ENCODE results near the gene RNF223. TPM values are rescaled to one million over a fixed set of nuclear protein-coding genes. Genes with fewer than 3 reads are reported as not detected.
A peak's percentile ranks its signal among the peaks of the same experiment; 100 is the strongest.

Gene RNF223
- total RNA-seq, 1 experiment from 2014 or later: not detected

DNA sequence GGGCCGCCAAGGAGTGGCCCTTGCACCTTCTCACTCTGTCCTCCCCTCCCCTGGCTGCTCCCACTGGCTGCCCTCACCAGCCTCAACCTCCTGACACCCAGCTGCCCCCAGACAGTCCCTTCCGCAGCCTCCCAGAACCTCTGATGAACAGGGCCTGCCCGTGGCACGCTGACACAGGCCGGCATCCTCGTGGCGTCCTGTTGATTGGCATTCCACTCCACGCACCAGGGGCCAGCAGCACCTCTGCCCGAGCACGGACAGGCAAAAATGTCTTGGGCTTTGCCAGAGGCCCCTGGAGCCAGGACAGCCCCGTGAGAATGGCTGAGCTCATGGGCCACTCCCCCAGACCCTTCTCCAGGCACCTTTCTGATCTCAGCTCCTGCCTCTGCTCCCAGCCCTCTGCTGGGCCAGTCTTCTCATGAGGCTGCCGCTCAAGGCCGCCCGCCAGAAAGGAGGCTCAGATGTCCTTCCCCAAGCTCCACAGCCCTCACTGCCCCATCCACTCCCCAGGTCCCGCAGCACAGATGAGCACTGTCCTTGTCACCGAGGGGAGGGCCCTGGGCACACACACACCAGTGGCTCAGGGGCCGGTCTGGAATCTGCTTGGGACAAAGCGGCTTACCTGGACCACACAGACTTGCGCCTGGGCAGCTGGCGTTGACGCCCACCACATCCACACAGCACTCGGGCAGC, 15.8 kb upstream of the RNF223 start:
- CTCF ChIA-PET: interaction anchor here (1.0 kb wide), 1 partner anchor 88 kb away, joined by 3 read pairs; no protein-coding TSS in a partner anchor
- no peak overlapping the region for H3K27ac Mint-ChIP-seq

GRCh38 chr1:1088801-1089680, 14.9 kb upstream of the RNF223 start:
- Mint-ChIP-seq H3K4me3 (no peak overlapping the region), H3K36me3 (no peaks in the 10 kb centered on the region), H3K4me1 (no peaks in the 10 kb centered on the region), H3K27me3 (ENCODE audit: low read depth) (peaks cover 5% of the 10 kb centered on the region), H3K27ac (0 out of 2 replicates have a peak overlapping the region, but pooled peaks have one; percentile 57), H3K9me3 (peaks cover 4% of the 10 kb centered on the region)
- POLR2A ChIA-PET: no interaction called here
- no peak for ATAC-seq
- DNase-seq (ENCODE audit: low spot score): no peak
- CTCF ChIA-PET: interaction anchor here (0.5 to 1.0 kb wide), 2 partner anchors 67 to 87 kb away, joined by 3 read pairs; no protein-coding TSS in a partner anchor
- no peak for TF ChIP-seq KAT7 (CRISPR knock-in tag; IDR thresholded peaks at IDR 0.05; ENCODE audit: borderline replicate concordance)
- TF ChIP-seq NR2C2 (CRISPR knock-in tag; IDR thresholded peaks at IDR 0.05): no peak
- TF ChIP-seq CTCF (IDR thresholded peaks at IDR 0.05): no peak
- TF ChIP-seq, protein P1, sequence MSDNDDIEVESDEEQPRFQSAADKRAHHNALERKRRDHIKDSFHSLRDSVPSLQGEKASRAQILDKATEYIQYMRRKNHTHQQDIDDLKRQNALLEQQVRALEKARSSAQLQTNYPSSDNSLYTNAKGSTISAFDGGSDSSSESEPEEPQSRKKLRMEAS (CRISPR knock-in tag; IDR thresholded peaks at IDR 0.05): no peak
- no peak for TF ChIP-seq SOX15 (CRISPR knock-in tag; IDR thresholded peaks at IDR 0.05)
- TF ChIP-seq ATF2 (CRISPR knock-in tag; IDR thresholded peaks at IDR 0.05; ENCODE audit: borderline replicate concordance, low read depth): no peak
- TF ChIP-seq, protein P2, sequence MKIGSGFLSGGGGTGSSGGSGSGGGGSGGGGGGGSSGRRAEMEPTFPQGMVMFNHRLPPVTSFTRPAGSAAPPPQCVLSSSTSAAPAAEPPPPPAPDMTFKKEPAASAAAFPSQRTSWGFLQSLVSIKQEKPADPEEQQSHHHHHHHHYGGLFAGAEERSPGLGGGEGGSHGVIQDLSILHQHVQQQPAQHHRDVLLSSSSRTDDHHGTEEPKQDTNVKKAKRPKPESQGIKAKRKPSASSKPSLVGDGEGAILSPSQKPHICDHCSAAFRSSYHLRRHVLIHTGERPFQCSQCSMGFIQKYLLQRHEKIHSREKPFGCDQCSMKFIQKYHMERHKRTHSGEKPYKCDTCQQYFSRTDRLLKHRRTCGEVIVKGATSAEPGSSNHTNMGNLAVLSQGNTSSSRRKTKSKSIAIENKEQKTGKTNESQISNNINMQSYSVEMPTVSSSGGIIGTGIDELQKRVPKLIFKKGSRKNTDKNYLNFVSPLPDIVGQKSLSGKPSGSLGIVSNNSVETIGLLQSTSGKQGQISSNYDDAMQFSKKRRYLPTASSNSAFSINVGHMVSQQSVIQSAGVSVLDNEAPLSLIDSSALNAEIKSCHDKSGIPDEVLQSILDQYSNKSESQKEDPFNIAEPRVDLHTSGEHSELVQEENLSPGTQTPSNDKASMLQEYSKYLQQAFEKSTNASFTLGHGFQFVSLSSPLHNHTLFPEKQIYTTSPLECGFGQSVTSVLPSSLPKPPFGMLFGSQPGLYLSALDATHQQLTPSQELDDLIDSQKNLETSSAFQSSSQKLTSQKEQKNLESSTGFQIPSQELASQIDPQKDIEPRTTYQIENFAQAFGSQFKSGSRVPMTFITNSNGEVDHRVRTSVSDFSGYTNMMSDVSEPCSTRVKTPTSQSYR (CRISPR knock-in tag; IDR thresholded peaks at IDR 0.05): no peak
- no peak for TF ChIP-seq GRHL2 (CRISPR knock-in tag; IDR thresholded peaks at IDR 0.05; ENCODE audit: insufficient replicate concordance, severe bottlenecking)

More for the DNA sequence above, 15.8 kb upstream of the RNF223 start:
- Mint-ChIP-seq H3K4me3 (no peak overlapping the region), H3K9me3 (peaks cover 6% of the 10 kb centered on the region), H3K4me1 (no peaks in the 10 kb centered on the region), H3K27me3 (ENCODE audit: low read depth) (peaks cover 8% of the 10 kb centered on the region), H3K36me3 (0 out of 2 replicates have a peak, but pooled peaks cover 2% of the 10 kb centered on the region)
- POLR2A ChIA-PET: no interaction called here
- no peak for TF ChIP-seq HMGA2 (CRISPR knock-in tag; IDR thresholded peaks at IDR 0.05)
- TF ChIP-seq ZBTB21 (CRISPR knock-in tag; IDR thresholded peaks at IDR 0.05; ENCODE audit: borderline replicate concordance): no peak
- TF ChIP-seq JAZF1 (CRISPR knock-in tag; IDR thresholded peaks at IDR 0.05): no peak
- TF ChIP-seq ZNF317 (CRISPR knock-in tag; IDR thresholded peaks at IDR 0.05; ENCODE audit: borderline replicate concordance, low read depth): no peak
- no peak for TF ChIP-seq PRRX2 (CRISPR knock-in tag; IDR thresholded peaks at IDR 0.05)
- no peak for TF ChIP-seq ZNF263 (CRISPR knock-in tag; IDR thresholded peaks at IDR 0.05; ENCODE audit: low read depth)
- TF ChIP-seq ELF4 (CRISPR knock-in tag; IDR thresholded peaks at IDR 0.05; ENCODE audit: low read depth): no peak
- TF ChIP-seq SMAD3 (CRISPR knock-in tag; IDR thresholded peaks at IDR 0.05; ENCODE audit: borderline replicate concordance): no peak
- no peak for TF ChIP-seq TEAD4 (CRISPR knock-in tag; IDR thresholded peaks at IDR 0.05)
- no peak for TF ChIP-seq KAT7 (CRISPR knock-in tag; IDR thresholded peaks at IDR 0.05; ENCODE audit: borderline replicate concordance)
- TF ChIP-seq GABPB1 (CRISPR knock-in tag; IDR thresholded peaks at IDR 0.05): no peak
- TF ChIP-seq SOX15 (CRISPR knock-in tag; IDR thresholded peaks at IDR 0.05): no peak
- TF ChIP-seq ETV6 (CRISPR knock-in tag; IDR thresholded peaks at IDR 0.05): no peak
- TF ChIP-seq CTCF (IDR thresholded peaks at IDR 0.05): no peak
- TF ChIP-seq, protein P3, sequence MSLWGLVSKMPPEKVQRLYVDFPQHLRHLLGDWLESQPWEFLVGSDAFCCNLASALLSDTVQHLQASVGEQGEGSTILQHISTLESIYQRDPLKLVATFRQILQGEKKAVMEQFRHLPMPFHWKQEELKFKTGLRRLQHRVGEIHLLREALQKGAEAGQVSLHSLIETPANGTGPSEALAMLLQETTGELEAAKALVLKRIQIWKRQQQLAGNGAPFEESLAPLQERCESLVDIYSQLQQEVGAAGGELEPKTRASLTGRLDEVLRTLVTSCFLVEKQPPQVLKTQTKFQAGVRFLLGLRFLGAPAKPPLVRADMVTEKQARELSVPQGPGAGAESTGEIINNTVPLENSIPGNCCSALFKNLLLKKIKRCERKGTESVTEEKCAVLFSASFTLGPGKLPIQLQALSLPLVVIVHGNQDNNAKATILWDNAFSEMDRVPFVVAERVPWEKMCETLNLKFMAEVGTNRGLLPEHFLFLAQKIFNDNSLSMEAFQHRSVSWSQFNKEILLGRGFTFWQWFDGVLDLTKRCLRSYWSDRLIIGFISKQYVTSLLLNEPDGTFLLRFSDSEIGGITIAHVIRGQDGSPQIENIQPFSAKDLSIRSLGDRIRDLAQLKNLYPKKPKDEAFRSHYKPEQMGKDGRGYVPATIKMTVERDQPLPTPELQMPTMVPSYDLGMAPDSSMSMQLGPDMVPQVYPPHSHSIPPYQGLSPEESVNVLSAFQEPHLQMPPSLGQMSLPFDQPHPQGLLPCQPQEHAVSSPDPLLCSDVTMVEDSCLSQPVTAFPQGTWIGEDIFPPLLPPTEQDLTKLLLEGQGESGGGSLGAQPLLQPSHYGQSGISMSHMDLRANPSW (CRISPR knock-in tag; conservative IDR thresholded peaks at IDR 0.05; ENCODE audit: low read depth): no peak
- no peak for TF ChIP-seq NFATC4 (CRISPR knock-in tag; IDR thresholded peaks at IDR 0.05)
- TF ChIP-seq CDX4 (CRISPR knock-in tag; IDR thresholded peaks at IDR 0.05; ENCODE audit: borderline replicate concordance): no peak
- ATAC-seq: no peak
- DNase-seq (ENCODE audit: low spot score): no peak
